HG02870 (cell line): ENCODE measurements around the gene CUX1.
"Not testable (repeated sequence)": the region's sequence is repeated elsewhere in the genome, so short reads cannot be mapped to it uniquely, and the experiment has no call there.

ENCODE experiments used
- ATAC-seq: cut with Tn5 transposase; IDR thresholded peaks from one replicate; pipeline ENCODE4 v1.9.1; 2021; ENCODE audit warnings: mild to moderate bottlenecking, moderate library complexity; ENCODE audit not compliant: unreplicated experiment

Gene CUX1

GRCh38 chr7:101824440-101824839 lies 7.0 kb downstream of the CUX1 start:
- no peak for ATAC-seq

GRCh38 chr7:101826081-101826835 lies 8.8 kb downstream of the CUX1 start:
- no peak for ATAC-seq

GRCh38 chr7:101828301-101829020 lies 11.0 kb downstream of the CUX1 start:
- no peak for ATAC-seq

GRCh38 chr7:101829374-101829773 lies 11.9 kb downstream of the CUX1 start:
- no peak for ATAC-seq

- ATAC-seq, result no peak
Observed at GRCh38 chr7:101829821-101830220, 12.4 kb downstream of the CUX1 start.

GRCh38 chr7:101831396-101831795 lies 14.0 kb downstream of the CUX1 start:
- not testable (repeated sequence) for ATAC-seq

GRCh38 chr7:101832205-101832631 lies 14.8 kb downstream of the CUX1 start:
- no peak for ATAC-seq

- no peak for ATAC-seq
Observed at GRCh38 chr7:101832685-101833375, 15.4 kb downstream of the CUX1 start.

GRCh38 chr7:101833799-101834198 lies 16.4 kb downstream of the CUX1 start:
- ATAC-seq, result no peak

GRCh38 chr7:101835136-101835535 lies 17.7 kb downstream of the CUX1 start:
- no peak for ATAC-seq

- ATAC-seq, result not testable (repeated sequence)
Observed at GRCh38 chr7:101837433-101837832, 20.0 kb downstream of the CUX1 start.

- no peak for ATAC-seq
Observed at GRCh38 chr7:101838837-101839483, 21.5 kb downstream of the CUX1 start.

- ATAC-seq, result no peak
Observed at GRCh38 chr7:101841328-101841727, 23.9 kb downstream of the CUX1 start.

- ATAC-seq, result no peak
Observed at GRCh38 chr7:101843293-101844271, 26.2 kb downstream of the CUX1 start.

- ATAC-seq, result no peak
Observed at GRCh38 chr7:101845974-101846373, 28.5 kb downstream of the CUX1 start.

- no peak for ATAC-seq
Observed at GRCh38 chr7:101846800-101847538, 29.5 kb downstream of the CUX1 start.

GRCh38 chr7:101848208-101848951 lies 31.0 kb downstream of the CUX1 start:
- no peak for ATAC-seq

- ATAC-seq, result not testable (repeated sequence)
Observed at GRCh38 chr7:101849314-101849713, 31.9 kb downstream of the CUX1 start.

- not testable (repeated sequence) for ATAC-seq
Observed at GRCh38 chr7:101852364-101852763, 34.9 kb downstream of the CUX1 start.
